GM21515 (cell line): ENCODE data around the gene VSTM2L.

Experiments used
- ATAC-seq: cut with Tn5 transposase; IDR thresholded peaks from one replicate; pipeline ENCODE4 v1.9.1; 2021; ENCODE audit not compliant: unreplicated experiment

The VSTM2L gene

DNA sequence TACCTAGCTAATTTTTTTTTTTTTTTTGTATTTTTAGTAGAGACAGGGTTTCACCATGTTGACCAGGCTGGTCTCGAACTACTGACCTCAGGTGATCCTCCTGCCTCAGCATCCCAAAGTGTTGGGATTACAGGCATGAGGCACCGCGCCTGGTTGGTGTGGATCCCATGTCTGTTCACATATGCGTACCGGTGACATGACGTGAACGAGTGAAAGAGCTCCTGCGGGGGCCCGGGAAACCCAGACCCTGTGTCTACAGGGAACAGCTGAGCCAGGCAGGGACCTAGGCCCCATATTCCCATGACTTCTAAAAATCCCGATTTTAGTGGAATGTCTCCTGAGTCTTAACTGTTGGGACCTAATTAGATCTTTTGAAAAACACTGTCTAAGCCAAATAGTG lies 33.1 kb downstream of the VSTM2L start:
- ATAC-seq, result no peak

DNA sequence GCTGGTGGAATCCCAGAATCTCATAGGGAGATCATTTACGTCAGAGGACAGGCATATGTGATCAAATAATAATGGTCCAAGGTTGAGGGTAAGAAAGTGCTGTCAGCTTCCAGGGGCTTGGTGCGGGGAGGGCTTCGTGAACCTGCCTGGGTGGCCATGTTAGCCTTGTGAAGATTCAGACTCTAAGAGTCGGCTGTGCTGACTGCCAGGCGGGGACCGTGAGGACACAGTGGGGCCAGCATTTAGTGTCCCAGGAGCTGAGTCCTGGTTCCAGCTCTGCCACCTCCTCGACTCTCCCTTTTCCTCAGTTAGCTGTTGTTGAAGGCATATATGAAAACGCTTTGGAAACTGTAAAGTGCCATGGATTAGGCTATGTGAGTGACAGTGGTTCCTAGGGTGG lies 33.5 kb downstream of the VSTM2L start:
- no peak for ATAC-seq

DNA sequence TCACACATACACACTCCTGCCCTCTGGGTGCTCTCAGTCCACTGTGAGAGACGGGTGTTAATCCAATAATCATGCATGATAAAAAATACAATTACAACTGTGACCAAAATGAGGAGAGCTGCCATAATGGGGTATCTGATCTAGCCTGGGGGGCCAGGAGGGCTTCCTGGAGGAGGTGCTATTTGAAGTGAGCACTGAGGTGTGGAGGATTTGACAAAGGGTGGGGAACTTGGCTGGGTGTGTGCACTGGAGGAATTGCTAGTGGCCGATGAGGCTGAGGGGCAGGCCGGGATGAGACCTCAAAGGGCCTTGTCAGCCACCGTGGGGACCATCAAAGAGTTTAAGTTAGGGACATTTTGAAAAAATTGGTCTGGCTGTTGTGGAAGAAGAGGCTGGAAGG lies 34.8 kb downstream of the VSTM2L start:
- no peak for ATAC-seq

DNA sequence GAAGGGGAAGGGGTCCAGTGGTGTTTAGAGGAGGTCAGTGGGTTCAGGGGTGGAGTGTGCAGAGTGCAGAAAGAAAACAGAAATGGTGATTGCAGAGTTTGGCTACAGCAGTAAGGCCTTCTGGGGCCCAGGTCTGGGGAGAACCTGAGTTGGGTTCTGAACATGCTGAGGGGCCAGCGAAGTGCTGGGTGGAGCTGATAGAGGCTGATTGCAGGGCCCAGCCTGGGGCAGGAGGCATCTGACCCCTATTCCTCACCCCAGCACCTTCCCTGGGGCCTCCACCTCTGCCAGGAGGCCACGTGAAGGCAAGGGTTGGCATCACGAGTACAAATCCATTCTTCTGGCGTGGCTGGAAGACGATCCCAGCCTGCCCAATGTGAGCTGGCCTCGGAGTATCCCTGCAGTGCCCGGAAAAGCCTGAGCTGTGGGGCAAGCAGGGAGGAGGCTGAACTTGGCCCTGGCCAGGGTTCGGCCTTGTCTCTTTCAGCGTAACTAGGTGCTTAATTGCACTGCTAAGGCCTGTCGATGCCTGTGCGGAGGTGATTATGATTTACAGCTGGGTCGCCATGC lies 35.3 kb downstream of the VSTM2L start:
- ATAC-seq, result no peak

DNA sequence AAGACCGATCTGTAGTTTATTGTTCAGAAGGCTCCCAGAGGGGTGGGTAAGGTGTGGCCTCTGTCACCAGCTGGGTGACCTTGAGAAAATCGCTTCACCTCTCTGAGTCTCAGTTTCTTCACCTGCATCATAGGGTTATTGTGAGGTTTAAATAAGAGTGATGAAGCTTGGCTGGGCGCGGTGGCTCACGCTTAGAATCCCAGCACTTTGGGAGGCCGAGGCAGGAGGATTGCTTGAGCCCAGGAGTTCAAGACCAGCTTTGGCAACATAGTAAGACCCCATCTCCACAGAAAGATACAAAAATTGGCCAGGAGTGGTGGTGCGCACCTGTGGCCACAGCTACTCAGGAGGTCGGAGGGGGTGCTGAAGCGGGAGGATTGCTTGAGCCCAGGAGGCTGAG lies 36.0 kb downstream of the VSTM2L start:
- no peak for ATAC-seq

DNA sequence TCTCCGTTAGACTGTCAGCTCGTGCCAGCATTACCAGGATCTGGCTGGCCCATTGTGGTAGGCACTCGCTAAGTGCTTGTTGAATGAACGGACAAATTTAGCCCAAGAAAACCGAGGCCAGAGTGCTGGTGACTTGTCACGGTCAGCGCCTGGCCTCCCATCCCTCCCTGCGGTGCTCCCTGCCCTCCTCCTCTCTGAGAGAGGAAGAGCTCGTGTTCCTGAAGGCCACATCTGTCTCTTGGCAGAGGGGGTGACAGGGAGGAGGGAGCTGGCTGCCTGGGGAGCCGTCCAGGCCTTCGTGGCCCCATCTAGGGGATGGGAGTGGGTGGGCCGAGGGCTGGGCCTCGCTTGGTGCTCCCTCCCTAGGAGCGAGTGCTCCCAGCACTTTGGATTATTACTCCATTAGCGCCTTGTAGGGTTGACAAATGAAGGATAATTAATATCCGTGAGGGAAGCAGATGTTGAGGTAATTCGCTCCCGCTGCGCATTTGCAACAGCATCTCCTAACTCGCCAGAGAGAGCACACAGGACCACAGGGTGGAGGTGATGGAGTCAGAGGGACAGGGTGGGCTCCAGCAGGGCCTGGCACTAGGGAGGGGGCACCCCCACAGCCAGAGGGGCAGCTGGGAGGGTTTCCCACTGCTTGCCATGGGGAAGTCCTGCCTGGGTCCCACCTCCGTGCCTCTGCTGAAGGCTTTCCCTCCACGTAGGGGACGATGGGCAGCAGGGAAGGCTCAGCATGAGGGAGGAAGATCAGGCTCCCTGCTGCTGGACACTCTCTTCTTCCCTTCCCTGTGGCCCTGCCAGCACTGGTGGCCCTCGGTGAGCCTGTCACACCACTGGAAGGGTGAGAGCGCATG lies 37.0 kb downstream of the VSTM2L start:
- ATAC-seq, result no peak

DNA sequence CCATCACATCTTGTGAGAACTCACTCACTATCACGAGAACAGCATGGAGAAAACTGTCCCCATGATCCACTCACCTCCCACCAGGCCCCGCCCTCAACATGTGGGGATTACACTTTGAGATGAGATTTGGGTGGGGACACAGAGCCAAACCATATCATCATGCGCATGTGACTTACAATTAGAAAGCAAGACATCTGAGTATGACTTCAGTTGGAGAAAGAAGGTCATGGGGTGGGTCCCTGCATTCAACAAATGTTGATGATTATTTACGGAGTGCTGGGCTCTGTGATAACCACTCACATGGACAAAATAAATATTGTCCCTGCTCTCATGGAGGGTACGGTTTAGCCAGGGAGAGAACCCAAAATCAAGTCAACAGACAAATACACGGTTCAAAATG lies 37.9 kb downstream of the VSTM2L start:
- no peak for ATAC-seq

DNA sequence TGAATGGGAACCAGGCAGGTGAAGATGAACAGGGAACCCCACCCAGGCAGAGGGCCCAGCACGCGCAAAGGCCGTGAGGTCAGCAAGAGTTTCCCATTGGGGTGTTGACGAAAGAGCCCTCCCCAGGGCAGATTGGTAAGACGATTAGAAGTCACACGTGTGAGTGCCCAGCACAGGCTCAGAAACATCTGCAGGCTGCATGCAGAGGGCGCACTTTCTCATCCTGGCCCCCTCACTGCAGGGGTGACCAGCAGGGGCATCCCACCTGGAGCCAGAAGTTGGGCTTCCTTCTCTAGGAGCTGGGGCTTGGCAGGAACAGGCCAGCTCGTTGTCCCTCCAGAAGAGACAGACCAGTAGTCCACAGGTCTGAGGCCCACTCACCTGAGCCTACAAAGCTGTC lies 38.4 kb downstream of the VSTM2L start:
- no peak for ATAC-seq

DNA sequence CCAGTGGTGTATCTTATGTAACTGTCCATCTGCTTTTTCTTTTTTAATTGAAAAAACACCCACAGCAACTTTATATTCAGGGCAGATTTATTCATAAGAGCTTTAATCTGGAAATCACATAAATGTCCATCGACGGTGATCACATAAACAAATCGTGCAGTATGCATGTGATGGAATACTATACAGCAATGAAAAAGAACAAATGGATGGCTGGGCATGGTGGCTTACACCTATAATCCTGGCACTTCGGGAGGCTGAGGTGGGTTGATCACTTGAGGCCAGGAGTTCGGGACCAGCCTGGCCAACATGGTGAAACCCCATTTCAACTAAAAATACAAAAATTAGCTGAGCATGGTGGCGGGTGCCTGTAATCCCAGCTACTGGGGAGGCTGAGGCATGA lies 39.1 kb downstream of the VSTM2L start:
- ATAC-seq, result no peak

DNA sequence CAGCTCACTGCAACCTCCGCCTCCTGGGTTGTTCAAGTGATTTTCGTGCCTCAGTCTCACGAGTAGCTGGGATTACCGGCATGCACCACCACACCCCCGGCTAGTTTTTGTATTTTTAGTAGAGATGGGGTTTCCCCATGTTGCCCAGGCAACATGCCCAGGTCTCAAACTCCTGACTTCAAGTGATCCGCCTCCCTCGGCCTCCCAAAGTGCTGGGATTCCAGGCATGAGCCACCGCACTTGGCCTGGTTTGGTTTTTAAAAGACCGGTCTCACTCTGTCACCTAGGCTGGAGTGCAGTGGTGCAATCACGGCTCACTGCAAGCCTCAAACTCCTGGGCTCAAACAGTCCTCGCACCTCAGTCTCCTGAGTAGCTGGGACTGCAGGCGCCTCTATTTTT lies 40.1 kb downstream of the VSTM2L start:
- no peak for ATAC-seq

DNA sequence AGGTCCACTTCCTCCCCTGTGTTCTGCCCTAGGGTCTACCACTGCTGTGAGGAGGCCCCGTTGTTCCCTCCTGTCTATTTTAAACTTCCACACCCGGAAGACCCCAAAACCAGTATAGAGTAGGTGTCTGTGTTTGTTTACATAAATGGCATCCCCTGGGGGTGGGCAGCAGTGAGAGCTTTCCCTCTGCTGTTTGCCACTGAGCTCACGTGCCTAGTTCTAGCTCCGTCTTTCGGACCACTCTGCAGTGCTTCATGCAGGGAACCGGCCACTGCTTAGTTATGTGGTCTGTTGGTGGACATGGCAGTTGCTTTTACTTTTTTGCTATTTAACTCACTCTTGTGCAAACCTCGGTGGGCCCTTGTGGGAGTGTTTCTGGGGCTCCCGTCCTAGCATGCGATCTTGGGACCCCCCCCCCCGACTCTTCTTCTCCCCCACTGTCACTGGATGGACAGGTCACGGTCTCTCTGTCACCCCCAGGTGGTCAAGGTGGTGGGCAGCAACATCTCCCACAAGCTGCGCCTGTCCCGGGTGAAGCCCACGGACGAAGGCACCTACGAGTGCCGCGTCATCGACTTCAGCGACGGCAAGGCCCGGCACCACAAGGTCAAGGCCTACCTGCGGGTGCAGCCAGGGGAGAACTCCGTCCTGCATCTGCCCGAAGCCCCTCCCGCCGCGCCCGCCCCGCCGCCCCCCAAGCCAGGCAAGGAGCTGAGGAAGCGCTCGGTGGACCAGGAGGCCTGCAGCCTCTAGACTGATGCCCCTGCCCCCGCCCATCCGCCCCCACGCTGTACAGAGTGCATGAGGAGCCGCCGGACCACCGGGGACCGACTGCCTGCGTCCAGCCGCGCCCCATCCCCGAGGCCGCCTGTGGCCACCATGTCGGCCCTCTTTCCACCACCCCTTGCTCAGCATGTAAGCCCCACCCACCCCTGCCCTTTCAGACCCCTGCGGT lies 40.9 kb downstream of the VSTM2L start:
- ATAC-seq, result no peak

DNA sequence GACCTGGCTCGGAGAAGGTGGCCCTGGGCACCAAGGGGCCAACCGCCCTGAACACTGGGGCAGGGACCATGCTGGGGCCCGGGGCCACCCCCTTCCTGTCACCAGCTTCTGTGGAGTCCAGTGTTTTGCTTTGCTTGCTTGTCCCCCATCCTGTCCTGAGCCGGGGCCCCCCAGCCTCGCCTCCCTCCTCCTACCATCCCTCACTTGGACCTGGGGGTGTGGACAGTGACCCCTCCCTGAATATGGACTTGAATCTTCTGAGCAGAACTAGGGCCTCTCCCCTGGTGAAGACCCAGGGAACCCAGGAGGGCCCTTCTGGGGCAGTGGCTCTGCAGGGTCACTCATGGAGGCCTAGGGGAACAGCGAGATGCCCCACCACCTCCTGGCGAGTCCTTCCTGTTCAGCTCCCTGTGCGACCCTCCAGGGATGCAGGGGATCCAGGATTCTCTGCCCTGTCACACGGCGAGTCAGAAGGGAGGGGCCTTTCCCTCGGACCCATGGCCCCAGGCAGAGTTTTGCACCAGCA lies 41.6 kb downstream of the VSTM2L start:
- no peak for ATAC-seq

DNA sequence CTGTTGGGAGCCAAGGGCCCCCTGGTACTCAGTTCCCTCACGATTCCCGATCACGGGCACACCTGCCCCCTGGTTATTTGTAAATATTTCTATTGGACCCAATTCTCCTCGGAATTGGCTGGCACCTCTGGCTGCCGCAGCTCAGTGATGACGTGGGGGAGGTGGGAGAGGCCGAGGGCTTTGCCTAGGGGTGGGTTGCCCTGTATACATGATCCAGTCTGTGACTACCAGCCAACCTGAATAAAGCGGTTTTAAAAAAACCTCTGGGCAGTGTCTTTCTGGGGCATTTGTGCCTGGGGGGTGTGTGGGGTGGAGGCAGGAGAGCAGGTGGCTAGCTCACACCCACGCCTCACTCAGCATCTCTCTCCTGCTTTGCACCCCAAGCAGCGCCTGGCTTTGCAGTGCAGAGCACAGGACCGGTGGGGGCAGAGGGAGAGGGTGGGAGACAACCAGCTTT lies 42.2 kb downstream of the VSTM2L start:
- ATAC-seq, result no peak

DNA sequence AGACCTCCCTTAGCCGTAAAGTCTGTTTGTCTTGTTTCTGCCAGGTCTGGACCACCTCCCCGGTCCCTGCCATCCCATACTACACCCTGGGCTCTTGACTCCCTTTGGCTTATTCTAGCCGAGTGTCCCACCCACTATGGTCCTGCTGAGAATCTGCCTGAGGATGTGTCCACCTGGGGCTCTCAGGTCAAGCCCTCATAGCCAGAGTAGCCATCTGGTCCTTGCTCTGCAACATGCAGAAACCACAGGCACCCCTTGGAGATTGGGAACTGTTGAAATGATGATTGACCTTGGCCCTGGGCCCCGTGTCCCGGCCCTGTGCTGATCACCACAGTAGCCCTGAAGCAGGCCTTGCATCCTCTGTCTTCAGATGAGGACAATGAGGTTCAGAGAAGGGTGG lies 44.0 kb downstream of the VSTM2L start:
- ATAC-seq, result no peak

DNA sequence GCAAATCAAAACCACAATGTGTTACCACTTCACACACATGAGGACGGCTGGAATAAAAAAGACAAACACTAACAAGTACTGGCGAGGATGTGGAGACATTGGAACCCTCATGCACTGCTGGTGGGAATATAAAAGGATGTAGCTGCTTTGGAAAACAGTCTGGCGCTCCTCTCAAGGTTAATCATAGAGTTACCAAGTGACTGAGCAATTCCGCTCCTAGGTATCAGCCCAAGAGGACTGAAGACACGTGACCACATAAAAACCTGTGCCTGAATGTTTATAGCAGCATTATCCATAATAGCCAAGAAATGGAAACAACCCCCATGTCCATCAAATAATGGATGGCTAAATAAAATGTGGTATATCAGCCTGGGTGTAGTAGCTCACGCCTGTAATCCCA lies 45.0 kb downstream of the VSTM2L start:
- no peak for ATAC-seq

DNA sequence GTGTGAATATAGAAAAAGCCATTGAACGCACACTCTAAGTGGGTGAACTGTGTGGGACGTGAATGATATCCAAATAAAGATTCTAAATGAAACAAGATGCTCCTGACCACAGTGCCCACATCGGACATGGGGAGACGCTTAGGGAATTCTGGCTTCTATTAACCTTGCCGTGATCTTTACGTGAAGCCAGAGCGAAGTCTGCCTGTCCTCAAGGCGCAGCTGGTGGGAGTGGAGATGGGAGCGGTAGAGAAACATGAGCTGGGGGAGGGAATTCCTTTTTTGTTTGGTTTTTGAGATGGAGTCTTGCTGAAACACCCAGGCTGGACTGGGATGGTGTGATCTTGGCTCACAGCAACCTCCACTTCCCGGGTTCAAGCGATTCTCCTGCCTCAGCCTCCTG lies 46.0 kb downstream of the VSTM2L start:
- ATAC-seq, result no peak

DNA sequence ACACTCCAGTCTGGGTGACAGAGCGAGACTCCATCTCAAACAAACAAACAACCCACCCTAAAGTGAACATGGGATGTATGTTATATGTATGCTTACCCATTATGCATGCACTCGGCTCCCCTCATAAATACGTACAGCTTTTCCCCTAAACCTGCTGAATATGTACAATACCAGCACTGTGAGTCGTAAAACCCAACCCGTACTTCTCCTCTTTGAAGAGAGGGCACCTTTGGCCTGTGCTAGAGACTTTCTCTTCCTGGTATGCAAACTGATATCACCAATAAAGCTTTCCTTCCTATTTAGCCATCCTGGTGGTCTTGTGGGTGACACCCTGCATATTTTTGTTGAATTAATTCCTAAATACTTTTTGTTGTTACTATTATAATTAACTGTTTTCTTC lies 51.3 kb downstream of the VSTM2L start:
- no peak for ATAC-seq

DNA sequence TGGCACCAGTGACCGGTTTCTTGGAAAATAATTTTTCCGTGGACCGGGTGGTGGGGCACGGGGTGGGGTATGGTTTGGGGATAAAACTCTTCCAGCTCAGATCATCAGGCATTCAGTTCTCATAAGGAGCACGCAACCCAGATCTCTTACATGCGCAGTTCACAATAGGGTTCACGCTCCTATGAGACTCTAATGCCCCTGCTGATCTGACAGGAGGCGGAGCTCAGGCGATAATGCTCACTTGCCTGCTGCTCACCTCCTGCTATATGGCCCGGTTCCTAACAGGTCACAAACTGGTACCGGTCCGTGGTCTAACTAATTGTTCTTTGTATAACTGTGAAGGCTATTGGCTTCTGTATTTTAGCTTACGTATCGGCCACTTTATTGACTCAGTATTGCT lies 51.7 kb downstream of the VSTM2L start:
- ATAC-seq, result no peak

DNA sequence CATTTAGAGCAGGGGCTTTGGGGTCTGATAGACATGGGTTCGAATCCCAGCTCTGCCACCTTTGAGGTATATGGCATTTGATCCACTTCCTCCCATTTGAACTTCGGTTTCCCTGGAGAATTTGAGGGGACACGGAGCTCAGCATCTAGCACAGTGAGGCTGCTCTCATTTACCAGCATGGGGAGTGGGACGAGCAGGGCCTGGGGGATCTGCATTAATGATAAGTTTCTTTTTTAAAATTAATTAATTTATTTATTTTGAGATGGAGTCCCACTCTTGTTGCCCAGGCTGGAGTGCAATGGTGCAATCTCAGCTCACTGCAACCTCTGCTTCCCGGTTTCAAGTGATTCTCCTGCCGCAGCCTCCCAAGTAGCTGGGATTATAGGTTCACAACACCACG lies 52.6 kb downstream of the VSTM2L start:
- ATAC-seq, result no peak

DNA sequence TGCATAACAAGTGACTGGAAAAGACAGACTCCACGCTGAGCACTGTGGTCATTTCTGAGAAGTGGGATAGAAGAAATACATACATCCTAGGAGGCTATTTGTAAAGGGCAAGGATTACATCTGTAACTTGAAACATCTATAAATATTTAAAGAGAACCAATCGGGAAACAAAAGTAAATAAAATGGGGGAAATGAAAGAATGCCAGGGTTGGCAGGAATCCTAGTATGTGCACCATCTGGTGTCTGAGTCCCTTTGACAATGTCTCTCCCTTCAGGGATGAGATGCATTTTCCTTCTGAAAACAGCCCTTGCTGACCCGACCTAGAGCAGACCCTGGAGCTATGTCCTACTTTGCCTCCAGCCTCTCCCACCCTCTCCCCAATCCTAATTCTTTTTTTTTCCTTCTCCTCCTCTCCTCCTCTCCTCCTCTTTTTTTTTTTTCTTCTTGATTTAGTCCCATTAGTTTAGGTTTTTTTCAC lies 53.2 kb downstream of the VSTM2L start:
- no peak for ATAC-seq

DNA sequence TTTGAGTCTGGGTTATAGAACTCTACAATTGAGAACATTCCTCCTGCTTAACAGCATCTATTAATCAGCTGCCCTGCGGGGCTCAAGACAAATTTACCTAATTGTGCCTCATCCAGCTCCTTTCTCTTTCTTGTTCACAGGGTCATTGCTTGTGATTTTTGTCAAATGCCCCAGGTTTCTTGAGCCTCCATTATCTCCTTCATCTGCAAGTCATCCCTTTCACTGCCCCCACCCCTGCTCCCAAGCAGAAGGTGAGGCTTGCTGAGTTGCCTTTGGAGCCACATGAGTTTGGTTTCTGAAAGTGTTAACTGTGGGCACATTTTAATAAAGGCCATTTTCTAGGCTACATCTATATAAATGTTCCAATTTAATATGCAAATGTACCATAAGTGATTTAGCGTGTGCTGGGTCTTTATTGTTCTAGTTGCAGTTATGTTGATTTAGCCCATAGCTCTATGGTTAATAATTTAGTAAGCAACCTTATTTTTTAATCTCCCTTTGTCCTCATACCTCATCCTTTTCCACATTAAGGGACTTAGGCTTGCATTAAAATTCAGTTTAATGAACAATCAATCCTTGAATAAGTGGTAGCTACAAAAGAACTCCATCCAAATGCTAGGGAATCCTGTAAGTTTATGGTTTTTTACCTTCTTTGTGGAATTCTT lies 56.1 kb downstream of the VSTM2L start:
- ATAC-seq, result no peak
